HG02588 (cell line): ENCODE results near the gene AP5Z1.
"Not testable (repeated sequence)": the region's sequence is repeated elsewhere in the genome, so short reads cannot be mapped to it uniquely, and the experiment has no call there.

ENCODE experiments used
- ATAC-seq: cut with Tn5 transposase; IDR thresholded peaks from one replicate; pipeline ENCODE4 v1.9.1; 2021; ENCODE audit warnings: mild to moderate bottlenecking, moderate library complexity; ENCODE audit not compliant: unreplicated experiment

The AP5Z1 gene

DNA sequence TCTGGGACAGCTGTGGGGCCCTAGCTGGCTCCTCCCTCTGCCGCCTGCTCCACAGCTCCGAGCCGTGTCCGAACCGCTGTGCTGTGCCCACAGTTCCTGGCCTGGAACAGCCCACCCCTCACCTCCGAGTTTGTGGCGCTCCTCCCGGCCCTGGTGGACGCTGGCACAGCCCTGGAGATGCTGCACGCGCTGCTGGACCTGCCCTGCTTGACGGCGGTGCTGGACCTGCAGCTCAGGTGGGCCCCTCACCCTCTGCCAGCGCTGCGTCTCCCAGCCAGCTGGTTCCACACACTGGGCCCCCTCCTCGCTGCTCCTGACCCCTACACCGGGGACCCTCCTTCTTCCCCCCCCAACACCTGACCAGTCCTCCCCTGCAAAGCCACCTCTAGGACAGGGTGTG, 12.1 kb downstream of the AP5Z1 start:
- ATAC-seq: no peak

- ATAC-seq: no peak
These were observed 12.7 kb downstream of the AP5Z1 start for GRCh38 chr7:4787947-4788626.

DNA sequence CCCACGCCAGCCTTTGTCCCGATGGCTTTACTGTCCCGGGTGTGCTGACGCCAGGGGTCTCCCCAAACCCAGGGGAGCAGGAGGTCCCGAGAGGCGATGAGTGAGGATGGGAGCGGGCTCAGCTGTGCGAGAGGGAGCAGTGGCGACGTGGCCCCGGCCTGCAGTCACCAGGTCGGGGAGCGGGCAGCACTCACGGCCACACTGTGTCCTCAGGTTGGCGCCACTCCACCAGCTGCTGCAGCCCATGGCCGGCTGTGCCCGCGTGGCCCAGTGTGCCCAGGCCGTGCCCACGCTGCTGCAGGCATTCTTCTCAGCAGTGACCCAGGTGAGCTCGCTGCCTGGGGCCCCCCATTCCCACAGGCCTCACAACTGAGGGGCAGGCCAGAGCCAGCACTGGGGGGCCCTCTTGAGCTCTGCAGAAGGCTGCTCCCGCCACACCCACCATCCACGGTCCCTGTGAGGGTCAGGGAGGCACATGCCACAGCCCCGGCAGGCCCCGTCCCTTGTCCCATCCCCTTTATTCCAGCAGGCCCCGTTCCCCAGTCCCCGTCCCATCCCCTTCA, 13.3 kb downstream of the AP5Z1 start:
- ATAC-seq: no peak

- no peak for ATAC-seq
These were observed 14.0 kb downstream of the AP5Z1 start for GRCh38 chr7:4789194-4790077.

DNA sequence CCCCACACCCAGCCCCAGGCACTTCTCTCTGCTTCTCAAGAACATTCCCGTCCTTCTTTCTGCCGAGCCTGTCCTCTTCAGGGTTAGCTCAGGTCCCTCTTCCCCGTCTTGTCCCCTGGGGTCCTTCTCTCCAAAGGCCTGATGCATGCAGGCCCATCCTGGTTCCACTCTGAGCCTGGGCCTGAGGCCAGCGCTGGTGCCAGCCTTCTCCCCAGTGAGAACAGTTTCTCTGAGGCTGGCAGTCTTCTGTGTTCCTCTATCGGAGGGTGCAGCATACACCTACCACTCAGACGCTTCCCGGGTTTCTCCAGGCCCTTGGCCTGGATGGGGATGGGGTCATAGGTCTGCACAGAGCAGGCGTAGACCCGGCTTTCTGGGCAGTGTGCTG, 14.6 kb downstream of the AP5Z1 start:
- ATAC-seq: no peak

GRCh38 chr7:4790516-4790991, 15.1 kb downstream of the AP5Z1 start:
- ATAC-seq: no peak

GRCh38 chr7:4791101-4791737, 15.8 kb downstream of the AP5Z1 start:
- ATAC-seq: no peak

GRCh38 chr7:4791738-4792536, 16.5 kb downstream of the AP5Z1 start:
- no peak for ATAC-seq

DNA sequence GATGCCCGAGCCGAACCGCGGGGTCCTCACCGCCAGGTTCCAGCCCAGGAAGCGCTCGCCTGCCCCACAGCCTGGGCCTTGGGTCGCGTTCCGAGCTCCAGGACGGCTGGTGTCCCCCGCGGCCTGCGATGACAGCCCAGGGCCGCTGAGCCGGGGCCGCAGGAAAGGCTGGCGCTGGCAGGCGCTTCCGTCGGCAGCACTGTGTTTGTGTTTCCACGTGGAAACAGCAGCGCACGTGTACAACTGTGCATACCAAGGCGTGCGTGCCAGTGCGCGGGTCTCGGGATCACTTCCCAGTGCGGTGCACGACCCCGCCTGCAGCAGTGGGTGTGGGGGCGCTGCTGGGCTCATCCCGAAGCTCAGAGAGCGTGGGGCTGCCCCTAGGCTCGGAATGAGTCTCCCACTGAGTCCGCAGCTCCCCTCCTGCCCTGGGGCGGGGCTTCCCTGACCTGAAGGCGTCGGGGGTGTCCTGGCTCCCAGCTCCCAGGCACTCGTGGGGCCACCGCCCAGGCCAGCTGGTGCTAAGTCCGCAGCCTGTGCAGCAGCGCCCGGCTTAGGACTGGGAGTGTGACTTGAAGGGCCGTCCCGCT, 17.2 kb downstream of the AP5Z1 start:
- ATAC-seq: no peak

GRCh38 chr7:4793385-4793993, 18.1 kb downstream of the AP5Z1 start:
- ATAC-seq: not testable (repeated sequence)

DNA sequence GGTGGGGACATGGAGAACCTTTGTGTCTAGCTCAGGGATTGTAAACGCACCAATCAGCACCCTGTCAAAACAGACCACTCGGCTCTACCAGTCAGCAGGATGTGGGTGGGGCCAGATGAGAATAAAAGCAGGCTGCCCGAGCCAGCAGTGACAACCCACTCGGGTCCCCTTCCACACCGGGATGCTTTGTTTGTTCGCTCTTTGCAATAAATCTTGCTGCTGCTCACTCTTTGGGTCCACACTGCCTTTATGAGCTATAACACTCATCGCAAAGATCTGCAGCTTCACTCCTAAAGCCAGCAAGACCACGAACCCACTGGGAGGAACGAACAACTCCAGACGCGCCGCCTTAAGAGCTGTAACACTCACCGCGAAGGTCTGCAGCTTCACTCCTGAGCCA, 18.7 kb downstream of the AP5Z1 start:
- ATAC-seq: not testable (repeated sequence)

DNA sequence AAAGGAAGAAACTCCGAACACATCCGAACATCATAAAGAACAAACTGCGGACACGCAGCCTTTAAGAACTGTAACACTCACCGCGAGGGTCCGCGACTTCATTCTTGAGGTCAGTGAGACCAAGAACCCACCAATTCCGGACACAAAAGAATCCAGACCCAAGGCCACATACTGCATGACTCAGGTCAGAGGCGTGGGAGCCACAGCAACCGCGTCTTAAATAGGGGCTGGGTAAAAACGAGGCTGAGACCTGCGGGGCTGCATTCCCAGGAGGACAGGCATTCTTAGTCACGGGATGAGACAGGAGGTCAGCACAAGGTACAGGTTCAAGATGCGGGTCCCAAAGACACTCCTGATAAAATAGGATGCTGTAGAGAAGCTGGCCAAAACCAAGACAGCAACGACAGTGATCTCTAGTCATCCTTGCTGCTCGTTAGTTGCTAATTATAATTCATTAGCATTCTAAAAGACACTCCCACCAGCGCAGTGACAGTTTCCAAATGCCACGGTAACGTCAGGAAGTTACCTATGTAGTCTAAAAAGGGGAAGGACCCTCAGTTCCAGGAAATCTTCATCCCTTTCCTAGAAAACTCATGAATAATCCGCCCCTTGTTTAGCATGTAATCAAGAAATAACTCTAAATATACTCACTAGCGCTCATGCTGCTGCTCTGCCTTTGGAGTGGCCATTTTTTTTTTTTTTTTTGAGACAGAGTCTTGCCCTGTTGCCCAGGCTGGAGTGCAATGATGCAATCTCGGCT, 19.3 kb downstream of the AP5Z1 start:
- no peak for ATAC-seq

DNA sequence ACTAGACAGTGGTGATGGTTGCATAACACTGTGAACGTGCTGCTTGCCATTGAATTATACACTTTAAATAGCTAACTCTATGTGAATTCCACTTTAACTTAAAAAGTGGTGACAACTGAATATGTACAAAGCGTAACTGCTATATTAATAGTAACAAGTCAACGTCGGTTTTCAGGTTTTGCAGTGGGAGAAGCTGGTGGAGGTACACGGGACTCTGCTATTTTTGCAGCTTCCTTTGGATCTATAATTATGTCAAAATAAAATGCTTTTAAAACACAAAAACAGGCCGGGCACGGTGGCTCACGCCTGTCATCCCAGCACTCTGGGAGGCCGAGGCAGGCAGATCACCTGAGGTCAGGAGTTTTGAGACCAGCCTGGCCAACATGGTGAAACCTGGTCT, 21.0 kb downstream of the AP5Z1 start:
- ATAC-seq: no peak

DNA sequence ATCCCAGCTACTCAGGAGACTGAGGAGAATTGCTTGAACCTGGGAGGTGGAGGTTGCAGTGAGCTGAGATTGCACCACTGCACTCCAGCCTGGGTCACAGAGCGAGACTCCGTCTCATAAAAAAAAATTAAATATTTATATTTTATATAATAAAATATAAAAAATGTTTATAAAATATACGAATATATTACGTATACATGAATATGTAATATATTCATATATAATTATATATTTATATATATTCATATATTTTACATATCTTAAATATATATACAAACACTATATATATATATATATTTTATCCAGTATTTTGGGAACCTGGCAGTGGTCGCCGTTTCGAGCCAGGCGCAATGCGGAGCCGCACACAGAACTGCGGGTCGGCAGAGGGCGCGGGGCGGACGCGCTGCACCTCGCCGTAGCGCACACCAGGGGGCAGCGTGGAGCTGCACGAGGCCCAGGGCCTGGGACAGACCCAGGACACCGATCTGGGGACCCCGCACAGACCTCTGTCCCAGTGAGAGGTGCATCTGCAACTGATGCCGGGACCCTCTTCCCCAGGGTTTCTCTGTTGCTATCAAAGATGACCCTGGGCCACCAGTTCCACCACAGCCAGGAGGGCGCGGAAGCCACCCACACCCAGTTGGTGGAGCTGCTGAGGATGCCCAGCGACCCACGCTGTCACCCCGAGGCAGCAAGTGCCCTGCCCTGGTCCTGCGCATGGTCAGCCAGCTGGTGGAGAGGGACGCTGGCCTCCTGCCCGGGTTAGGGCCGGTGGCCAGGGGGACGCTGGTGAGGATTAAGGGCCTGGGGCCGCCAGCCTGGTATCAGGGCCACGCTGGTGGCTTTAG, 22.7 kb downstream of the AP5Z1 start:
- ATAC-seq: no peak

- no peak for ATAC-seq
These were observed 23.3 kb downstream of the AP5Z1 start for GRCh38 chr7:4798706-4799235.

GRCh38 chr7:4799508-4800268, 24.3 kb downstream of the AP5Z1 start:
- no peak for ATAC-seq

- no peak for ATAC-seq
These were observed 25.1 kb downstream of the AP5Z1 start for GRCh38 chr7:4800487-4800886.
